Transverse colon (tissue), 4 donors: Measurements from ENCODE around the gene NAA40.

ENCODE experiments used
- CTCF ChIP-seq, 5 experiments: fragments of 200-600 bp in 3 of 5; fragments of 450-650 bp in 2 of 5; sonication (generic) in 3 of 5; IDR thresholded peaks; 1 replicate in 2 of 5; 2 replicates in 3 of 5; pipeline ENCODE4 v1.5.1; 2016 to 2017; ENCODE audit warnings: antibody characterized with exemption in 5 of 5, inconsistent platforms in 3 of 5, mild to moderate bottlenecking in 2 of 5, moderate library complexity in 1 of 5
- EP300 ChIP-seq: sonication (generic); formaldehyde crosslinking; IDR thresholded peaks from one replicate; pipeline ENCODE4 v1.6.1; 2017; ENCODE audit warnings: antibody characterized with exemption, low read depth
- POLR2A ChIP-seq: fragments of 450-650 bp; IDR thresholded peaks from one replicate; pipeline ENCODE4 v1.6.1; 2016; ENCODE audit warnings: antibody characterized with exemption, mild to moderate bottlenecking, moderate library complexity
- POLR2AphosphoS5 ChIP-seq, 3 donors: sonication (generic); formaldehyde crosslinking; IDR thresholded peaks; one replicate each; pipeline ENCODE4 v1.6.1; 2016; ENCODE audit warnings: antibody characterized with exemption in 3 of 3

- TF ChIP-seq CTCF (IDR thresholded peaks at IDR 0.05) = no peak
- no peak for TF ChIP-seq POLR2A
- TF ChIP-seq EP300 = no peak
- no peak for TF ChIP-seq POLR2AphosphoS5 (IDR thresholded peaks at IDR 0.05)
These were observed 20.9 kb upstream of the NAA40 start for GRCh38 chr11:63917692-63918506.
